Epithelial cell of umbilical artery (primary cell): Measurements from ENCODE around the gene CBX2. TPM values are rescaled to one million over a fixed set of nuclear protein-coding genes. Genes with fewer than 3 reads are reported as not detected.

Experiments
- total RNA-seq: library from RNA; depleted of rRNA; stranded (reverse); fragments of >200 nt; gene quantifications from 2 replicates; pipeline ENCODE4 v1.2.3, GENCODE V29; 2014

The CBX2 gene
- 8.2 and 8.8 TPM in 2 replicates for total RNA-seq

DNA sequence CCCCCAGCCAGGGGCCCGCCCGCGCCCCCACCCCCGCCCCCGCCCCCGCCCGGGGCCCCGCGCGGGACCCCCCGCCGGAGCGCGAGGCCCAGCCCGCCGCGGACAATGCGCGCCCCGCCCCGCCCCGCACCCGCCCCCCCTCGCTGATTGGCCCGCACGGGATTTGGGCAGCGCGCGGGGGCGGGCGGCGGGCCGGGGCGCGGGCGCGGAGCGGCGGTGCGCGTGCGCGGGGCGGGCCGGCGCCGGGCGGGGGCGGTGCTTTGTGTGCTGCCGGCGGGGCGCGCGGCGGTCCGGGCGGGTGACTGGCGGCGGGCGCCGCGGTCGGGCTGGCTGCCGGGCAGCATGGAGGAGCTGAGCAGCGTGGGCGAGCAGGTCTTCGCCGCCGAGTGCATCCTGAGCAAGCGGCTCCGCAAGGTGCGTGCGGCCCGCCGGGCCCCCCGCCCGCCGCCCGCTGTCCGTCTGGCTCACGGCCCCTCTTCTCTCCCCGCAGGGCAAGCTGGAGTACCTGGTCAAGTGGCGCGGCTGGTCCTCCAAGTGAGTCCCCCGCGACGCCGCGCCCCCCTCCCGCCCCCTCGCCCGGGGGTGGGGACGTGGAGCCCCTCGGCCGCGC lies at the start of gene CBX2:
Gene CBX2 (plus strand): TSS at position 255 of the 610 bp plus-strand sequence. CDS start 88 bp downstream, at position 343.

GRCh38 chr17:79730769-79731483 lies 47.0 kb upstream of the CBX2 start, which contains the start of gene ENPP7:
Gene ENPP7 (plus strand): TSS chr17:79730943. CDS start chr17:79731140, 197 bp downstream.

DNA sequence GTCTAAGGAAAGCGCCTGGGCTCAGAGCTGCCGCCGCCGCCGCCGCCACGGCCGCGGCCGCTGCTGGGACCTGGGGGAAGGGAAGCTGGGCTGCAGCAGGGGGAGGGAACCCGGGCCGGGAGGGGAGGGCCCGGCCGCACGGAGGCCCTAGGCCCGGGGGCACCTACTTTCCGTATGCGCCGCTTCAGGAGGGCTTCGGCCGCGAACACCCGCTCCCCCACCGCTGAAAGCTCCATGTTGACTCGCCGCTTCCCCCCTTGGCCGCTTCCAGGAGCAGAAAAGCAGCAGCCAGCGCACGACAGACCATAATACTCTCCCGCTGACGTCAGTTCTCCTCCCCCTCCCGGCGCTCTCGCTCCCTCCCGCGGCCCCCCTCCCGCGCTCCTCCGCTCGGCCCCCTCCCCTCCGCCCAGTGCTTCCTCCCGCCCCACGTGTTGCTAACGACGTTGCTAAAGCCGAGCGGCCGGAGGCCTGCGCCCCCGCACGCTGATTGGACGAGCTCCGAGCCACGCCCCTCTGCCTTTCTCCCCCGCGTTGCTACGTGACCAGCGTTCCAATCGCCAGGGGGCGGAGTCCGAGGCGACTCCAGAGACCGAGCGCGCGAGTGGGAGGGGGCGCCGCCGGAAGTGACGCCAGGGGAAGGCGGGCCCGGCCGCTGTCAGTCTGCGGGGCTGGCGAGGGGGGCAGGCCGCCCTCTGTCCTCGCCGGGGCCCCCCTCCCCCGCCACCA lies 19.0 kb downstream of the CBX2 start, which contains the start of gene CBX8:
Gene CBX8 (minus strand): TSS at position 315 of the 729 bp plus-strand sequence. CDS start 79 bp downstream, at position 236.

Other genes with a start within 250 kb of the CBX2 start
- gene RBFOX3, start 167.1 kb upstream of the CBX2 start, total RNA-seq: not detected in 2 replicates
- gene ENPP7, start 47.2 kb upstream of the CBX2 start, total RNA-seq: not detected in 2 replicates
- 2.0 and 2.6 TPM in 2 replicates for gene CBX8, start 18.9 kb downstream of the CBX2 start, total RNA-seq
- 6.2 and 6.5 TPM in 2 replicates for gene CBX4, start 61.3 kb downstream of the CBX2 start, total RNA-seq